Measurements from ENCODE around the gene NCBP3.

DNA sequence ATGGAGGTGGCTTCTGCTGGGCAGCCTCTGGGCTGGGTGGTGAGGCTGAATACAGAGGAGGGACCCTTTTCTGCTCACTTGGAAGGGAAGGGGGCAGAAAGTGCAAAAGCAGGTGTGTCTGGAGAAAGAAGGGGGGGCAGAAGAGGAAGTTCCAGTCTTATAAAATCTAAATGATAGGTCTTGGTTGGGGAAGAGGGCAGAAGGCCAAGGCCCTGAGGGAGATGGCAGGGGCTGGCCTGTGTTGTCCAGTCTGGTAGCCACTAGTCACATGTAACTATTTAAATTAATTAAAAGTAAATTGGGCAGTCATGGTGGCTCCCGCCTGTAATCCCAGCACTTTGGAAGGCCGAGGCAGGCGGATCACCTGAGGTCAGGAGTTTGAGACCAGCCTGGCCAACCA lies 49.3 kb upstream of the NCBP3 start:
- no peak for TF ChIP-seq POLR2A (IDR thresholded peaks at IDR 0.05)
- TF ChIP-seq, protein P1, sequence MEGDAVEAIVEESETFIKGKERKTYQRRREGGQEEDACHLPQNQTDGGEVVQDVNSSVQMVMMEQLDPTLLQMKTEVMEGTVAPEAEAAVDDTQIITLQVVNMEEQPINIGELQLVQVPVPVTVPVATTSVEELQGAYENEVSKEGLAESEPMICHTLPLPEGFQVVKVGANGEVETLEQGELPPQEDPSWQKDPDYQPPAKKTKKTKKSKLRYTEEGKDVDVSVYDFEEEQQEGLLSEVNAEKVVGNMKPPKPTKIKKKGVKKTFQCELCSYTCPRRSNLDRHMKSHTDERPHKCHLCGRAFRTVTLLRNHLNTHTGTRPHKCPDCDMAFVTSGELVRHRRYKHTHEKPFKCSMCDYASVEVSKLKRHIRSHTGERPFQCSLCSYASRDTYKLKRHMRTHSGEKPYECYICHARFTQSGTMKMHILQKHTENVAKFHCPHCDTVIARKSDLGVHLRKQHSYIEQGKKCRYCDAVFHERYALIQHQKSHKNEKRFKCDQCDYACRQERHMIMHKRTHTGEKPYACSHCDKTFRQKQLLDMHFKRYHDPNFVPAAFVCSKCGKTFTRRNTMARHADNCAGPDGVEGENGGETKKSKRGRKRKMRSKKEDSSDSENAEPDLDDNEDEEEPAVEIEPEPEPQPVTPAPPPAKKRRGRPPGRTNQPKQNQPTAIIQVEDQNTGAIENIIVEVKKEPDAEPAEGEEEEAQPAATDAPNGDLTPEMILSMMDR (IDR thresholded peaks at IDR 0.05 in 4 of 5, conservative IDR thresholded peaks at IDR 0.05 in 1 of 5): no peak

Measured in gastrocnemius medialis (tissue), 4 donors.